Kidney (tissue), 14 donors: ENCODE data around the gene DLG2. TPM values are rescaled to one million over a fixed set of nuclear protein-coding genes. Genes with fewer than 3 reads are reported as not detected.
A peak's percentile ranks its signal among the peaks of the same experiment; 100 is the strongest.

ENCODE experiments used
- DNase-seq, 5 donors: peaks; one replicate each; pipeline ENCODE4 v3.0.0-alpha.2; 2013 to 2020
- FAIRE-seq: peaks from 2 replicates; lab custom pipeline; 2012; peaks lifted over from hg19 to GRCh38; lab: Jason Lieb, UNC
- H3K27ac ChIP-seq, 2 donors: one replicate each; pipeline ENCODE4 v1.7.0; 2013; ENCODE audit warnings: low read depth in 2 of 2, low read length in 2 of 2, inconsistent platforms in 1 of 2
- H3K27me3 ChIP-seq: one replicate; pipeline ENCODE4 v1.7.1; 2013; ENCODE audit warnings: low read length, inconsistent platforms; ENCODE audit not compliant: control insufficient read depth, insufficient read depth
- H3K36me3 ChIP-seq, 3 donors: one replicate each; pipeline versions ENCODE4 v1.7.0 to v1.7.1; 2013; ENCODE audit warnings: low read length in 3 of 3, control low read depth in 1 of 3, inconsistent platforms in 1 of 3; ENCODE audit not compliant: insufficient read depth in 3 of 3, control insufficient read depth in 2 of 3
- H3K4me1 ChIP-seq, 3 donors: one replicate each; pipeline versions ENCODE4 v1.7.0 to v1.7.1; 2013; ENCODE audit warnings: low read length in 3 of 3, inconsistent platforms in 1 of 3, low read depth in 1 of 3; ENCODE audit not compliant: control insufficient read depth in 2 of 3, insufficient read depth in 2 of 3
- H3K4me3 ChIP-seq, 3 donors: one replicate each; pipeline versions ENCODE4 v1.7.0 to v1.8.1; 2013; ENCODE audit warnings: low read length in 3 of 3, control low read depth in 1 of 3, inconsistent platforms in 1 of 3
- H3K9ac ChIP-seq, 3 donors: one replicate each; pipeline versions ENCODE4 v1.7.0 to v1.7.1; 2013; ENCODE audit warnings: low read length in 3 of 3, control low read depth in 1 of 3, inconsistent platforms in 1 of 3
- H3K9me3 ChIP-seq, 3 donors: one replicate each; pipeline versions ENCODE4 v1.7.0 to v1.7.1; 2013; ENCODE audit warnings: low read length in 3 of 3, control low read depth in 1 of 3, inconsistent platforms in 1 of 3; ENCODE audit not compliant: control insufficient read depth in 2 of 3, insufficient read depth in 1 of 3
- intact Hi-C: fragments of 100-400 bp; cut with DNase I; formaldehyde crosslinking; loops from one replicate; pipeline ENCODE4 v1.11.1; 2022
- polyA plus RNA-seq: library from polyadenylated mRNA; stranded (reverse); fragments of 350-450 nt; fragmentation: Illumina TruSeq; extraction: RNeasy Lipid Tissue Mini Kit (QIAGEN cat#74804); gene quantifications from one replicate; pipeline ENCODE4 v1.2.3, GENCODE V29; 2014; ENCODE audit warnings: low read depth, low replicate concordance; ENCODE audit not compliant: insufficient read depth
- total RNA-seq: library from RNA; stranded (reverse); fragmentation: NEBNext Ultra II Directional; extraction: Animal tissue kit (Norgen Biotek cat#: 25700); gene quantifications from one replicate; pipeline ENCODE4 v1.2.1, GENCODE V29; 2021
- TF ChIP-seq, protein P1 (sequence below): IDR thresholded peaks from 3 replicates; pipeline ENCODE4 v1.5.1; 2012; ENCODE audit warnings: mild to moderate bottlenecking, moderate library complexity, borderline replicate concordance; ENCODE audit not compliant: insufficient read depth; ENCODE audit errors: extremely low read depth
- donor health status: control.
- donor health status: control.
- donor health status: control.
- donor health status: control.
- donor health status: control.
- donor health status: DM: yes; HTN: yes; CAD: no.
- donor health status: Normal renal cell carcinoma (clear cell type).

The DLG2 gene
- total and polyA plus RNA-seq, 2 donors from 2014 or later: 2.9 to 7.2 TPM

DNA sequence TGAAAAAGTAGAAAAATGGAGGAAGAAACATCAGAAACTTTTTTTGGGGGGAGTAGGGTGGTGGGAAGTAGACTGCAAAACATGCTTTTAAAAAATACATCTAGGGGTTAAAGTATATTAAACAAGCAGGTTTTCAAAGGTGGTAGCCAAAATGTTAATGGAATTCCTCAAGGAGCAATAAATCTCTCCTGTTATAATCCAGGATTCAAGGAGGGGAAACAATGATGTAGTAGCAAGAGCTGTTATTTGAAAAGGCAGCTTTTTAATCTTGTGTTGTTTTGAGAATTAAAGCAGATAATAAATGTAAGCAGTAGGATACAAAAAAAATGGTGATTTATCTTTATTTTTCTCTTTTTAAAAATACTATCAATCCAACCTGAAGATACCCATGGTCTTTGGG, 1604.4 kb downstream of the DLG2 start:
- H3K4me1 ChIP-seq: no peaks in the 10 kb centered on the region
- no peaks in the 10 kb centered on the region for H3K36me3 ChIP-seq
- no peak for DNase-seq
- no peak overlapping the region for H3K4me3 ChIP-seq
- intact Hi-C loops: no loop called here
- H3K9ac ChIP-seq: no peak overlapping the region
- no peak overlapping the region for H3K27ac ChIP-seq
- TF ChIP-seq, protein P1, sequence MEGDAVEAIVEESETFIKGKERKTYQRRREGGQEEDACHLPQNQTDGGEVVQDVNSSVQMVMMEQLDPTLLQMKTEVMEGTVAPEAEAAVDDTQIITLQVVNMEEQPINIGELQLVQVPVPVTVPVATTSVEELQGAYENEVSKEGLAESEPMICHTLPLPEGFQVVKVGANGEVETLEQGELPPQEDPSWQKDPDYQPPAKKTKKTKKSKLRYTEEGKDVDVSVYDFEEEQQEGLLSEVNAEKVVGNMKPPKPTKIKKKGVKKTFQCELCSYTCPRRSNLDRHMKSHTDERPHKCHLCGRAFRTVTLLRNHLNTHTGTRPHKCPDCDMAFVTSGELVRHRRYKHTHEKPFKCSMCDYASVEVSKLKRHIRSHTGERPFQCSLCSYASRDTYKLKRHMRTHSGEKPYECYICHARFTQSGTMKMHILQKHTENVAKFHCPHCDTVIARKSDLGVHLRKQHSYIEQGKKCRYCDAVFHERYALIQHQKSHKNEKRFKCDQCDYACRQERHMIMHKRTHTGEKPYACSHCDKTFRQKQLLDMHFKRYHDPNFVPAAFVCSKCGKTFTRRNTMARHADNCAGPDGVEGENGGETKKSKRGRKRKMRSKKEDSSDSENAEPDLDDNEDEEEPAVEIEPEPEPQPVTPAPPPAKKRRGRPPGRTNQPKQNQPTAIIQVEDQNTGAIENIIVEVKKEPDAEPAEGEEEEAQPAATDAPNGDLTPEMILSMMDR: no peak
- no peaks in the 10 kb centered on the region for H3K9me3 ChIP-seq
- H3K27me3 ChIP-seq: no peaks in the 10 kb centered on the region
- FAIRE-seq: no peak

GRCh38 chr11:84022201-84022600, 1604.9 kb downstream of the DLG2 start:
- Histone ChIP-seq H3K27ac (no peak overlapping the region), H3K27me3 (no peaks in the 10 kb centered on the region), H3K4me3 (no peak overlapping the region), H3K9me3 (no peaks in the 10 kb centered on the region), H3K9ac (no peak overlapping the region), H3K4me1 (no peaks in the 10 kb centered on the region), H3K36me3 (no peaks in the 10 kb centered on the region)
- DNase-seq: peak in 2 of 5 donors; percentile 10 to 33
- intact Hi-C loops: no loop called here
- TF ChIP-seq, protein P1: no peak
- FAIRE-seq: no peak

DNA sequence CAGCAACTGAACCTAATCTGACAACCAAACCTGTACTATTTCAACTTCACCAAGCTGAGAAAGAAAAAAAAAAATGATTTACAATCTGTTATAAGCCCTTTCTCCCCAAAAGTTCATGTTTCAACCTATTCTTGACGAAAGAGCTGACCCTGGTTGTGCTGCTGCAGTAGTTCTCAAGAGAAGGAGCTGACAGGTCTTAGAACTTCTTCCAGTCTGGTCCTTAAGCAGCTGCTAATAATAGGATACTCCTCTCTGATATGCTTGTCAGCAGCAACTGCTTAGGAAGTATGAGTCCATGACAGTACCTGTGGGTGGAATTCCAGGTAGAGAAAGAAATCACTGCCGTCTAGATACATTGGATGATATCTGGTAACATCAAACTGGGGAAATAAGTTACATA, 1605.9 kb downstream of the DLG2 start:
- FAIRE-seq (no peak), DNase-seq (peak in 2 of 5 donors; percentile 12 to 26)
- TF ChIP-seq, protein P1: no peak
- Histone ChIP-seq H3K27me3 (no peaks in the 10 kb centered on the region), H3K9me3 (no peaks in the 10 kb centered on the region), H3K36me3 (no peaks in the 10 kb centered on the region), H3K9ac (no peak overlapping the region), H3K4me1 (no peaks in the 10 kb centered on the region), H3K27ac (no peak overlapping the region), H3K4me3 (no peak overlapping the region)
- intact Hi-C loops: no loop called here

- Histone ChIP-seq H3K4me3 (no peak overlapping the region), H3K9me3 (no peaks in the 10 kb centered on the region), H3K9ac (no peak overlapping the region), H3K4me1 (no peaks in the 10 kb centered on the region), H3K27ac (no peak overlapping the region), H3K36me3 (no peaks in the 10 kb centered on the region), H3K27me3 (no peaks in the 10 kb centered on the region)
- no peak for DNase-seq
- no peak for FAIRE-seq
- intact Hi-C loops: no loop called here
- TF ChIP-seq, protein P1: no peak
These were observed 1607.5 kb downstream of the DLG2 start for GRCh38 chr11:84019571-84020194.
